Right hindlimb (tissue), 1 donor: ENCODE measurements around the gene MCRIP1.
"Not testable (repeated sequence)": the region's sequence is repeated elsewhere in the genome, so short reads cannot be mapped to it uniquely, and the experiment has no call there.

Experiments used
- DNase-seq: peaks from one replicate; pipeline ENCODE4 v3.0.0-alpha.2; 2018

The MCRIP1 gene

GRCh38 chr17:81840826-81841778 lies 8.0 kb upstream of the MCRIP1 start:
- DNase-seq, result no peak

DNA sequence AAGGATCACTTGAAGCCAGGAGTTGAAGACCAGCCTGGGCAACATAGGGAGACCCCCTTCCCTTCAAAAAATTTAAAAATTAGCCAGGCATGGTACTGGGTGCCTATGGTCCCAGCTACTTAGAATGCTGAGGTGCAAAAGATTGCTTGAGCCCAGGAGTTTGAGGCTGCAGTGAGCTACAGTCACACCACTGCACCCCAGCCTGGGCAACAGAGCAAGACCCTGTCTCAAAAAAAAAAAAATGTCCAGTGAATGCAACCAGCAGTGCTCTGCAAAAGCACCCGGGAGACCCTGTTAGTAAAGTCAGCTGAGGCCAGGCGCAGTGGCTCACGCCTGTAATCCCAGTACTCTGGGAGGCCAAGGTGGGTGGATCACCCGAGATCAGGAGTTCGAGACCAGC lies 7.0 kb upstream of the MCRIP1 start:
- not testable (repeated sequence) for DNase-seq

DNA sequence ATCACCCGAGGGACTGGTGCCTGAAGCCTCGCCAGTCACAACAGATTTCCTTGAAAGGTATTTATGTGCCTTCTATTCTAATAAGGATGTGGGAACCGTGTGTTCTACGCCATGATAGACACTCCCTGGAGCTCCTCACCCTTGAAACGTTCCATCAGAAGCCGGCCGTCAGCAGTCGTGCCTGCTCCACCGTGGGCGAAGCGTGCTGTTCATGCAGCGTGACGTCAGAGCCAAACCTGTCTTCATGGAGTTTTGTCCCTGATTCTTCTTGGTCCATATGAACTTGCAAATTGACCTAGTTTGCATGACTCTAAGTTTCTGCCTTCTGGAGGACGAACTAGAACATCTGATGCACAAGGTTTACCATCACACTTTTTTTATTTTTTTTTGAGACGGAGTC lies 6.2 kb upstream of the MCRIP1 start:
- no peak for DNase-seq

- DNase-seq, result no peak
Observed at GRCh38 chr17:81838753-81839255, 5.7 kb upstream of the MCRIP1 start.

- DNase-seq, result no peak
Observed at GRCh38 chr17:81837641-81838040, 4.5 kb upstream of the MCRIP1 start.

GRCh38 chr17:81834831-81835267 lies 1.8 kb upstream of the MCRIP1 start, which contains the start of gene PPP1R27:
TSS of gene PPP1R27 (minus strand) at chr17:81835050. CDS start at chr17:81834953, 97 bp downstream.
- no peak for DNase-seq

DNA sequence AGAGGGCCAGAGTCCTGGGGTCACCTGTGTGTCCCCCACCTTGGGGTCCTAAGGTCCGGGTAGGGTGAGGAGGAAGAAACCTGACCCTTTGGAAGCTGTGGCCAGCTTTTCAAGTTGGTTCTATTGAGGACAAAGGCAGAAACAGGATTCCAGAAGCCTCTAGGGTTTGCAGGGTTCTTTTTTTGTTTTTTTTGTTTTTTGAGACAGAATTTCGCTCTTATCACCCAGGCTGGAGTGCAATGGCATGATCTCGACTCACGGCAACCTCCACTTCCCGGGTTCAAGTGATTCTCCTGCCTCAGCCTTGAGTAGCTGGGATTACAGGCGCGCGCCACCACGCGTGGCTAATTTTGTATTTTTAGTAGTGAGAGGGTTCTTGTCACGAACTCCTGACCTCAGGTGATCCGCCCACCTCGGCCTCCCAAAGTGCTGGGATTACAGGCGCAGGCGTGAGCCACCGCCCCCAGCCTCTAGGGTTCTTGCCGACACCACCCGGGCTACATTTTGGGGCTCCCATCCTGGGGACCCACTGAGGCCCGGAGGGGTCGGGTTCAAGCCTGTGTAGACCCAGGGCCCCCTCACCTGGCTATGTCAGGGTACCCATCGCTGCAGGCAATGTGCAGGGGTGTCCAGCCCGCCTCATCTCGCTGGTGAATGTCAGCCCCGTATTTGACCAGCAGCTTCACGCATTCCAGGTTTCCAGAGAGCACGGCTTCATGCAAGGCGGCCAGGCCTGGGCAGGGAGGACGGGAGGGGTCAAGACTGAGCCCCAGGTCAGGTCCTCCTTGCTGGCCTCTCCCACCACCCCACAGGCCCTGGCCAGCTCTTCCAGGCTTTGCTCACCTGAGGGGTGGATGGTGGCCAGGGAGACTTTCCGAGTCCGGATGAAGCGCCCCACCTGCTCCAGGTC lies 1.1 kb upstream of the MCRIP1 start:
- DNase-seq, result no peak

DNA sequence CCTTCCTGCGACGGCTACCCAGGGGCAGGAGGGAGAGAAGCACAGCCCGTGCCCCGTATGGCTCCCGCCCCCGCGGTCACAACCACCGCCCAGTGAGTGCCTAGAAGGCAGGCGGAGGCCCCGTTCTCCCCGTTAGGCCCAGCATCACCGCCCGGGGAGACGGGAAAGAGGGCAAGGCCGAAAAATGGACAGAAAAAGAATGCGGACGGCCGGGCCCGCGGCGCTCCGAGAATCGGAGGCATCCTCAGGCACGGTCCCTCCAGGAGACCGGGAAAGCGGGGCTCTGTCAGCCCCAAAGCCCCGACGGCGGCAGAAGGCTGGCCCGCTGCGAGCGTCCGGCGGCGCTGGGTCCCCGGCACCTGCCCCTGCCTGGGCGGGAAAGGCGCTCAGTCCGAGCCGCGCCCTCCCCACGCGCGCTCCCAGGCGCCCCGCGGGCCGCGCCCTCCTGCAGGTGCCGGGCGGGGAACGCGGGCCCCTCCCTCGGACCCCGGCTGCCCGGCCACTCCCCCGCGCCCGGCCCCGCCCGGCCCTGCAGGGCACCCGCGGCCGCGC lies 407 bp downstream of the MCRIP1 start:
- DNase-seq, result peak; percentile 57

DNA sequence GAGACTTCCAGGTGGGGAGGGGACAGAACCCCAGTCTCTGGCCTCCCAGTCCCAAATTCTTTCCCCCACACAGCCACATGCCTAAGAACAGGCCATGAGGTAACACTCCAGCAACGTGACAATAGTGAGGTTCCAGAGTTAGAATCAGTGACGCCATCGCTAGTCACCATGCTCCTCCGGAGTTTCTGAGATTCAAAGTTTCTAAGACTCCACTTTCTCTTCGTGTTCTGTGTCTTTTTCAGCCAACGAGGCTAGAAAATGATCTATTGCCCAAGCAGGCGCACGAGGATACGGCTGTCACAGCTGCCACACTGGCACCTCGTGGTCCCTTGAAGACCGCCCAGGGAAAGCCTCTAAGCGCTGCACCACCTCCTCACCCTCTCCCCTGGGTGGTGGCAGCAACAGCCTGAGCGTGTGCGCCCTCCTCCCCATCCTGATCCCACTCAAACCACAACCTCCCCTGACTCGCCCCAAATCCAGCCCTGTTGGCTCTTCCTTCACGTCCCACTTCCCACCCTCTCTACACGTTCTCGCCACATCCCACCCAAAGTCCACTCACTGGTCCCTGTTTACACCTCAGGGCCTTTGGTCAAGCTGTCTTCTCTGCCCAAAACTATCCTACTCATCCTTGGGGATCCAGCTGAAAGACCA lies 1.0 kb downstream of the MCRIP1 start:
- DNase-seq, result no peak

GRCh38 chr17:81831563-81831956 lies 1.5 kb downstream of the MCRIP1 start:
- no peak for DNase-seq

GRCh38 chr17:81829858-81830257 lies 3.2 kb downstream of the MCRIP1 start:
- no peak for DNase-seq

- DNase-seq, result no peak
Observed at GRCh38 chr17:81828656-81829055, 4.4 kb downstream of the MCRIP1 start.

- no peak for DNase-seq
Observed at GRCh38 chr17:81825841-81826466, 7.1 kb downstream of the MCRIP1 start.

DNA sequence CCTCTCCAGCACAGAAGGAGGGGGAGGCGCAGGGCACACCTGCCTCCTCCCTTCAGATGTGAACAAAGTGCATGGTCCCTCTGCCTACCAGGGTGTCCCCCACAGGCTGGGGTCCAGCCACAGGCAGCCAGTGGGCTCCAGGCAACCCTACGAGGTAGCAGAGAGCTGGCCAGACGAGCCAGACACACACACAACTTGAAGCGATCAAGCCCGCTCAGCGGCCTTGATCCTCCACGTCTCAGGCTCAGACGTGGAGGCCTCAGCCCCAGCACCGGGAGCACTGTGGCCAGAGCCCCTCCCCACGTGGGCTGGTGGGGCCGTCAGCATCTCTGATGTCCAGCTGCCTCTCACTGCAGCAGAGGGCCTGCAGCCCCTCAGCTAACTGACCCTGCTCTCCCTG lies 8.5 kb downstream of the MCRIP1 start:
- DNase-seq, result no peak

DNA sequence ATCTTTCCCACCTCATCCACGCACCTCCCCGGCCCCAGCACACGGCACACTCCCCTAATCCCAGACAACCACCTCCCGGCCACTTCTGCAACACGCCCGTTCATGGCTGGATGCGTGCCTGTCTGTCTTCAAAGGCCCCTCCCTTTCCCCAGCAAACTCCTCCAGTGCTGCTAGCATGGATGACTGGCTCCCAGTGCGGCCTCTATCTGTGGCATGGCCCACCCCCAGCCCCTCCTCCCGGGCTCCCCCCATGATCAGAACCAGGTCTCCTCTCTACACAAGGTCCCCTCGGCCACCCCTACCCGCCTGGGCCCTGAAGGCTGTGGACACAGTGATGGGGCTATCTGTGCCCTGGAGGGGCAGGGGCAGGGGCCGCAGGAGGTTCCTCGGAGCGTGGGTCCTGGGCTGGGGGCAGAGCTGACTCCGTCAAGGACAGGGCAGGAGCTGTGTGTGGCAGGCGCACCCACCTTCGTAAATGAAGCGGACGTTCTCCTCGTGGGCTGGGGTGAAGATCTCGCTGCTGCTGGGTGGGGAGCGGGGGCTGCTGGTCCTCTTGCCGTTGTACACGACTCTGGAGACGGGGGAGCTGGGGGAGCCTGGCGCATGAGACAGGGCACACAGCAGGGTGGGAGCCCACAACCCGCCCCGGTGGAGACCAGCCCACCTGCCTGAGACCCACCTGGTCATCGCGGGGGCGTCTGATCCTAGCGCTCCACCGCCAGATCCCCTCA lies 9.1 kb downstream of the MCRIP1 start:
- DNase-seq, result no peak

DNA sequence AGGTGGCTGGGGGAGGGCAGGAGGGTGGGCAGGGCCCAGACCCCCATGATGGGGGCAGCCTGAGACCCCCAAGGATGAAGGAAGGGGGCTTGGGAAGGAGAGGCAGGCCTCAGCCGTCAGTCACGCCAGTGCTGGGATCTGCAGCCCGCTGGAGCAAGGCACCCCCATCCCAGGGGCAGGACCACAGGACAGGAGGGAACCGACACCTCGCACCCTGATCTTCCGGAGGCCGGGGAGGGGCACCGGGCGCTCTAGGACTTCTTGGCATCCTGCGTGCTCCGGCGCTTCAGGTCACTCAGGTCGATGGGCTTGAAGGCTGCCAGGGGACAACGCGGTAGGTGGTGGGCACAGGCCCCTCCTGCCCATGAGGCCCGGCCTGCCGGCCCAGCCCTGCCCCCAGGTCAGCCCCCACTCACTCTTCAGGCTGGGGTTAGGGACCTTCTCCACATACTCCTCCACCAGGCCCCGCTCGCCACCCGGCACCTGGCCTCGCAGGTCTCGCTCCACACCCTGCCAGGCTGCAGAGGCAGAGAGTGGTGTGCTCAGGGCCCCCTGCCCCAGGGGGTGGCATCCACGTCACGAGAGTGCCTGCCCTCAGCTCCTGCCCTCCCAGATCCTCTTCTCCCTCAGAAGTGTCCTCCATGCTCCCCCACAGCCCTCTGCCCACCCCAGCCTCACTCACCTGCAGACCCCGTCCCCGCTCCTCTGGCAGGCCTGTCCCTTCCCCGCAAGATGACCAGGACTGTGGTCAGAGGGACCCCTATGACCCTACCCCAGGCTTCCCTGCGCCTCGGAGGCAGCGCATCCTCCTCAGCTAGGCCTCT lies 9.9 kb downstream of the MCRIP1 start:
- DNase-seq, result no peak

DNA sequence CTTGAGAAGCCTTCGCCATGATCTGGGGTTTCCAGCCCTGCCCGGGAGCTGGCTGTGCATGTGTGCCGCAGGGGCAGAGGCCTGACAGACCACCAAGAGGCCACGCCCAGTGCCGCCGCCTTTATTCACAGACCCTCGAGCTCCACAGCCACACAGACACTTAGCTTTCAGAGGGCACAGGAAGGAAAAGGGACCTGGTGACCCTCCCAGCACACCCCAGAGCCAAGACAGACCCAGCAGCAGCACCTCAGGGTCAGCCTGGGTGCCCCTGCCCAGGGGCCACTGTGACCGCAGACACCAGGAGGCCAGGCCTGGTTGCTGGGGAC lies 10.8 kb downstream of the MCRIP1 start:
- no peak for DNase-seq

DNA sequence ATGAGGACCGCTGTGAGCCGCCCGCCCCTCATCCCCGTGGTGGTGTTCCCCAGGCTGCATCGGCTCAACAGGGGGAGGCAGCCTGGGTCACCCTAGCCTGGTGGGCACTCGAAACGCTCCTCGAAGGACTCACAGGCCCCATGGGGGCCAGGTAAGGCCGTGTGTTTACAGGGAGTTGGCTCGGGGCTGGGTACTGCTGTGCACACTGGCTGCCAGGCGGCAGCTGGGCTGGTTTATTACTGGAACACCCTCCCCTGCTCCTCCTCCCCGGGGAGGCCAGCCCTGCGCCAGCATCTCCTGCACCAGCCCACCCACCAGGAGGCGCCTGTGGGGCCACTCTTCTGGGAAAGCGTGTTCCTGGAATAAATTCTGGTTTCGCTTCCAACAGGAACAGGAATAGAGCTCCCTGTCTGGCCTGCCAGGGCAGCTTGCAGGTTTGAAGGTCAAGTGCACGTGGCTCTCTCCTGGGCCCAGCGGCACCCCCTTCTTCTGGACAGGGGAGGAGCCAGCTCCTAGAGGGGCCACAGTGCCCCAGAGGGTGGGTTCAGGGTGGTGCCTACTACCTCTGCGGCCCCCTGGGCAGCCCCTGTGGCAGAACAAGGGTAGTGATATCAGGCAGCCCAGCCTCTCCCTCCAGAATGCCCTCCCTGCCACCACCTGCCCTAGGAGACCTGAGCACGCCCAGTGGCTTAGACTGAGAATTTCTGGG lies 11.3 kb downstream of the MCRIP1 start:
- DNase-seq, result peak; percentile 65

- DNase-seq, result no peak
Observed at GRCh38 chr17:81821147-81821546, 11.9 kb downstream of the MCRIP1 start.

DNA sequence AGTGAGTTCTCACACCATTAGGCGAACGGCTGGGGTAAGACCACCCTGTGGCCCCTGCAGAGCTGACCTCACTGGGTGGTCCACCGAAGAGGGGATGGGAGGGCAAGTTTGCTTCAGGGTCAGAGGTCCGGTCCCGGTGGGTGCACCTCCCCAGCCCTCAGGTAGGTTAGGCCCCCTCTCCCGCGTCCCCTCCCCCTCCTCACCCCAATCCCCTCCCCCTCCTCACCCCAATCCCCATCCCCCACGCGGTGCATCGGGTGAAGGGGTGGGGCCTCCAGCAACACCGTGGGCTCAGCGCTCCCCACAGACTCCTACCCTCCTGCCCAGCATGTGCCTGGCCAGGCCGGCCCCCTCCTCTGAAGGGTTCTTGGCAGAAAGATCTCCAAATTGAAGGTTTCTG lies 13.4 kb downstream of the MCRIP1 start:
- no peak for DNase-seq
